Endodermal cell (in vitro differentiated cells): Measurements from ENCODE around the gene APLN. TPM values are rescaled to one million over a fixed set of nuclear protein-coding genes. Genes with fewer than 3 reads are reported as not detected.
A peak's percentile ranks its signal among the peaks of the same experiment; 100 is the strongest.

ENCODE experiments used
- DNase-seq: peaks from one replicate; pipeline ENCODE4 v3.0.0-alpha.2; 2017
- H3K27ac ChIP-seq: 2 replicates; pipeline ENCODE4 v1.5.1; 2013; ENCODE audit warnings: mild to moderate bottlenecking, low read depth, low read length, moderate library complexity
- H3K27me3 ChIP-seq: 2 replicates; pipeline ENCODE4 v1.6.1; 2013; ENCODE audit warnings: mild to moderate bottlenecking, low read length, moderate library complexity; ENCODE audit not compliant: insufficient read depth, control insufficient read depth, poor library complexity, severe bottlenecking
- H3K36me3 ChIP-seq: 2 replicates; pipeline ENCODE4 v1.7.0; 2013; ENCODE audit warnings: mild to moderate bottlenecking, low read length, moderate library complexity; ENCODE audit not compliant: control insufficient read depth, insufficient read depth
- H3K4me1 ChIP-seq: one replicate; pipeline ENCODE4 v1.7.0; 2013; ENCODE audit warnings: low read length; ENCODE audit not compliant: control insufficient read depth, insufficient read depth
- H3K4me3 ChIP-seq: 2 replicates; pipeline ENCODE4 v1.5.1; 2013; ENCODE audit warnings: mild to moderate bottlenecking, low read length, moderate library complexity
- H3K9ac ChIP-seq: 2 replicates; pipeline ENCODE4 v1.6.1; 2013; ENCODE audit warnings: mild to moderate bottlenecking, low read length, moderate library complexity; ENCODE audit not compliant: poor library complexity, severe bottlenecking; ENCODE audit errors: extremely low read depth
- H3K9me3 ChIP-seq: 2 replicates; pipeline ENCODE4 v1.6.1; 2013; ENCODE audit warnings: mild to moderate bottlenecking, low read length, moderate library complexity; ENCODE audit not compliant: control insufficient read depth
- H3K27ac Mint-ChIP-seq: 2 replicates; pipeline ENCODE4 v1.8.0; 2020; ENCODE audit warnings: mixed read lengths
- H3K27me3 Mint-ChIP-seq: 2 replicates; pipeline ENCODE4 v1.8.0; 2021; ENCODE audit warnings: mild to moderate bottlenecking, mixed read lengths; ENCODE audit not compliant: insufficient read depth
- H3K36me3 Mint-ChIP-seq: 2 replicates; pipeline ENCODE4 v1.8.0; 2020; ENCODE audit warnings: low read depth, mixed read lengths
- H3K4me1 Mint-ChIP-seq: 2 replicates; pipeline ENCODE4 v1.8.0; 2020; ENCODE audit warnings: mixed read lengths
- H3K4me3 Mint-ChIP-seq: 2 replicates; pipeline ENCODE4 v1.8.0; 2020; ENCODE audit warnings: mild to moderate bottlenecking, moderate library complexity, mixed read lengths
- H3K9me3 Mint-ChIP-seq: 2 replicates; pipeline ENCODE4 v1.8.0; 2020; ENCODE audit warnings: mild to moderate bottlenecking, mixed read lengths
- CTCF ChIP-seq: fragments of 200-600 bp; sonication (generic); conservative IDR thresholded peaks from 2 replicates; pipeline ENCODE4 v1.5.0; 2021; ENCODE audit warnings: antibody characterized with exemption, mild to moderate bottlenecking
- WGBS, 2 experiments: methylation state at CpG; one replicate each; pipeline versions ENCODE4 v1.1.5 to v1.1.7; 2013; ENCODE audit warnings: missing lambda C conversion rate in 2 of 2, mixed read lengths in 1 of 2; ENCODE audit not compliant: insufficient coverage in 1 of 2, insufficient read length in 1 of 2; 5-methylcytosine and 5-hydroxymethylcytosine counted together
- total RNA-seq, 2 donors: library from RNA; stranded (reverse); fragmentation: NEBNext Ultra II Directional in 1 of 2; extraction: Animal tissue kit (Norgen Biotek cat#: 25700) in 1 of 2; gene quantifications; 2 replicates in 1 of 2; 3 replicates in 1 of 2; pipeline ENCODE4 v1.2.1, GENCODE V29; 2021

The APLN gene
- total RNA-seq, 2 donors from 2014 or later = 0.22 TPM; not detected in 1

- 95% methylated on average over 8 of the region's 8 CpGs; no CpG with 5 or more reads in 1 of the 2 experiments for WGBS, 2 experiments
- peaks cover 4% of the 10 kb centered on the region for H3K4me1 ChIP-seq
- peaks cover 6% of the 10 kb centered on the region for H3K4me1 Mint-ChIP-seq
- DNase-seq = no peak
- H3K27me3 ChIP-seq = no peaks in the 10 kb centered on the region
- no peak overlapping the region for H3K27ac Mint-ChIP-seq
- no peaks in the 10 kb centered on the region for H3K9me3 ChIP-seq
- H3K4me3 Mint-ChIP-seq = no peak overlapping the region
- TF ChIP-seq CTCF = no peak
- peaks cover 9% of the 10 kb centered on the region for H3K27me3 Mint-ChIP-seq
- no peaks in the 10 kb centered on the region for H3K36me3 ChIP-seq
- H3K9me3 Mint-ChIP-seq = peaks cover 2% of the 10 kb centered on the region
- H3K36me3 Mint-ChIP-seq = no peaks in the 10 kb centered on the region
- no peak overlapping the region for H3K27ac ChIP-seq
- no peak overlapping the region for H3K9ac ChIP-seq
- H3K4me3 ChIP-seq = no peak overlapping the region
These were observed 18.5 kb downstream of the APLN start for GRCh38 chrX:129636175-129636681.

GRCh38 chrX:129634541-129634940 lies 20.2 kb downstream of the APLN start:
- no peak overlapping the region for H3K27ac Mint-ChIP-seq
- H3K4me1 Mint-ChIP-seq = no peaks in the 10 kb centered on the region
- no peaks in the 10 kb centered on the region for H3K9me3 Mint-ChIP-seq
- H3K4me3 ChIP-seq = no peak overlapping the region
- no peak overlapping the region for H3K9ac ChIP-seq
- 53 to 73% methylated on average over 2 to 7 of the region's 7 CpGs for WGBS, 2 experiments
- H3K27ac ChIP-seq = peak overlapping the region; percentile 32
- no peak overlapping the region for H3K4me3 Mint-ChIP-seq
- no peaks in the 10 kb centered on the region for H3K36me3 ChIP-seq
- no peaks in the 10 kb centered on the region for H3K27me3 ChIP-seq
- H3K36me3 Mint-ChIP-seq = no peaks in the 10 kb centered on the region
- H3K9me3 ChIP-seq = no peaks in the 10 kb centered on the region
- H3K27me3 Mint-ChIP-seq = peaks cover 3% of the 10 kb centered on the region
- TF ChIP-seq CTCF = no peak
- H3K4me1 ChIP-seq = no peaks in the 10 kb centered on the region
- no peak for DNase-seq

- Mint-ChIP-seq H3K36me3 (no peaks in the 10 kb centered on the region), H3K9me3 (peaks cover 2% of the 10 kb centered on the region), H3K27ac (no peak overlapping the region), H3K27me3 (peaks cover 2% of the 10 kb centered on the region), H3K4me1 (no peaks in the 10 kb centered on the region), H3K4me3 (no peak overlapping the region)
- no peaks in the 10 kb centered on the region for H3K36me3 ChIP-seq
- H3K4me3 ChIP-seq = no peak overlapping the region
- no peaks in the 10 kb centered on the region for H3K4me1 ChIP-seq
- no peak for TF ChIP-seq CTCF
- H3K27me3 ChIP-seq = no peaks in the 10 kb centered on the region
- H3K9ac ChIP-seq = no peak overlapping the region
- no peaks in the 10 kb centered on the region for H3K9me3 ChIP-seq
- H3K27ac ChIP-seq = no peak overlapping the region
- DNase-seq = no peak
- 93% methylated on average over 6 of the region's 7 CpGs; no CpG with 5 or more reads in 1 of the 2 experiments for WGBS, 2 experiments
These were observed 22.3 kb downstream of the APLN start for GRCh38 chrX:129632443-129632842.
